GM04503 (cell line): Measurements from ENCODE around the gene PRDM2.
A peak's percentile ranks its signal among the peaks of the same experiment; 100 is the strongest.
"Not testable (repeated sequence)": the region's sequence is repeated elsewhere in the genome, so short reads cannot be mapped to it uniquely, and the experiment has no call there.

Experiments
- DNase-seq: peaks from one replicate; pipeline ENCODE4 v3.0.0-alpha.2; 2012; ENCODE audit warnings: low read depth

PRDM2 gene, protein sequence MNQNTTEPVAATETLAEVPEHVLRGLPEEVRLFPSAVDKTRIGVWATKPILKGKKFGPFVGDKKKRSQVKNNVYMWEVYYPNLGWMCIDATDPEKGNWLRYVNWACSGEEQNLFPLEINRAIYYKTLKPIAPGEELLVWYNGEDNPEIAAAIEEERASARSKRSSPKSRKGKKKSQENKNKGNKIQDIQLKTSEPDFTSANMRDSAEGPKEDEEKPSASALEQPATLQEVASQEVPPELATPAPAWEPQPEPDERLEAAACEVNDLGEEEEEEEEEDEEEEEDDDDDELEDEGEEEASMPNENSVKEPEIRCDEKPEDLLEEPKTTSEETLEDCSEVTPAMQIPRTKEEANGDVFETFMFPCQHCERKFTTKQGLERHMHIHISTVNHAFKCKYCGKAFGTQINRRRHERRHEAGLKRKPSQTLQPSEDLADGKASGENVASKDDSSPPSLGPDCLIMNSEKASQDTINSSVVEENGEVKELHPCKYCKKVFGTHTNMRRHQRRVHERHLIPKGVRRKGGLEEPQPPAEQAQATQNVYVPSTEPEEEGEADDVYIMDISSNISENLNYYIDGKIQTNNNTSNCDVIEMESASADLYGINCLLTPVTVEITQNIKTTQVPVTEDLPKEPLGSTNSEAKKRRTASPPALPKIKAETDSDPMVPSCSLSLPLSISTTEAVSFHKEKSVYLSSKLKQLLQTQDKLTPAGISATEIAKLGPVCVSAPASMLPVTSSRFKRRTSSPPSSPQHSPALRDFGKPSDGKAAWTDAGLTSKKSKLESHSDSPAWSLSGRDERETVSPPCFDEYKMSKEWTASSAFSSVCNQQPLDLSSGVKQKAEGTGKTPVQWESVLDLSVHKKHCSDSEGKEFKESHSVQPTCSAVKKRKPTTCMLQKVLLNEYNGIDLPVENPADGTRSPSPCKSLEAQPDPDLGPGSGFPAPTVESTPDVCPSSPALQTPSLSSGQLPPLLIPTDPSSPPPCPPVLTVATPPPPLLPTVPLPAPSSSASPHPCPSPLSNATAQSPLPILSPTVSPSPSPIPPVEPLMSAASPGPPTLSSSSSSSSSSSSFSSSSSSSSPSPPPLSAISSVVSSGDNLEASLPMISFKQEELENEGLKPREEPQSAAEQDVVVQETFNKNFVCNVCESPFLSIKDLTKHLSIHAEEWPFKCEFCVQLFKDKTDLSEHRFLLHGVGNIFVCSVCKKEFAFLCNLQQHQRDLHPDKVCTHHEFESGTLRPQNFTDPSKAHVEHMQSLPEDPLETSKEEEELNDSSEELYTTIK (N-terminal part only)

DNA sequence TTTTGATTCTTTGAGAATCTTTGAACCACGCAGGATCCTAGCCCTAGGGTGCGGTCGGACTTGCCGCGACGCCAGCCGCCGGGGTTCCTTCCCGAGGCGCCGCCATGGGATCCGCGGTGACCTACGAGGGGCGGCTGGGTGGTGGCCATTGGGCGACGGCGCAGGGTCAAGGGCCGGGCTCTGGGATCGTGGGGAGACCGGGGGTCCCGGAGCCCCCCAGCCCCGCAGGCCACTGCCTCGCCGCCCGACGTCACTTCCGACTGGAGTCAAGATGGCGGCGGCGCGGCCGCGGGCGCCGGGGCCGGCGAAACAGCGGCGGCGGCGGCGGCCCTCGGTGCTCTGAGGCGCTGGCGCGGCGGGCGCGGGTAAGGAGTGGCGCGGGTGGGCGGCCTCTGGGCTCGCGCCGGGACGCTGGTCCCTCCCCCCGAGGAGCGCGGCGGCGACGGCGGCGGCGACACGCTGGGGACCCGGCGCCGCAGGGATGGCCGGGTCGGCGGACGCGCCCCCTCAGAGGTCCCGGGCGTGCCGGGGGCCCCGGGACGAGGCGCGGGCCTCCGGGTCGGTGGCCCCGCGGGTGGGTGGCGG, at the start of gene PRDM2:
PRDM2 (plus strand) TSS at position 253 of the 585 bp plus-strand sequence. CDS start 15,418 bp downstream, outside the sequence.
- no peak for DNase-seq

DNA sequence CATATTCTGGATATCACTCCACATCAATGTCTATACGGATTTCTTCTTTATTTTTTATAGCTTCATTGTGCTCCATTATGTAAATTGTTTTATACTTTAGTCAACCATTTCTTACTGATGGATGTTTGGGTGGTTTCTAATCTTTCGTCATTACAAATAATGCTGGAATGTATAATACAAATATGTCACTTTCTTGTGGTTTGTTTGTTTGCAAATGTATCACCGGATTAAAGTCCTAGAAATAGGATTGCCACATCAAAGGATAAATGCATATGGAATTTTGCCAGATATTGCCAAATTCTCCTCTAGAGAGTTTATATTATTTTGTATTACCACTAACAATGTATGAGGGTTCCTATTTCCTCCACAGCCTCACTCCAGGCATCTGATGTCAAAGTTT, 48.7 kb upstream of the PRDM2 start:
- DNase-seq: no peak

DNA sequence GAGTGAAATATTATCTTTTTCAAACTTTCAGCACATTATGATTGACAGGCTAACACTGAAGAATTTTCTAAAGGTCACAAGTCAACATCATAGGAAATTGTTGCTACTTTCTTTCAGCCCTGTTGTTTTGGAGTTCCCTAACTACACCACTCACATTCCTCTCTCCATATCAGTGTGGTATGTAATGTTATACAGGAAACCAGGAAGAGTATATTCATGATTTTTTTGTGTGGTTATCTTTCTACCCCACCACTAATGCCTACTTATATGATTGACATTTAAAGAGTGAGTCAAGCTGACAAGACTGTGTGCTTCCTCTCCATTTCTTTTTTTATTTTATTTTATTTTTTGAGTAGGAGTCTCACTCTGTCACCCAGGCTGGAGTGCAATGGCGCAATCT, 47.8 kb upstream of the PRDM2 start:
- DNase-seq: no peak

DNA sequence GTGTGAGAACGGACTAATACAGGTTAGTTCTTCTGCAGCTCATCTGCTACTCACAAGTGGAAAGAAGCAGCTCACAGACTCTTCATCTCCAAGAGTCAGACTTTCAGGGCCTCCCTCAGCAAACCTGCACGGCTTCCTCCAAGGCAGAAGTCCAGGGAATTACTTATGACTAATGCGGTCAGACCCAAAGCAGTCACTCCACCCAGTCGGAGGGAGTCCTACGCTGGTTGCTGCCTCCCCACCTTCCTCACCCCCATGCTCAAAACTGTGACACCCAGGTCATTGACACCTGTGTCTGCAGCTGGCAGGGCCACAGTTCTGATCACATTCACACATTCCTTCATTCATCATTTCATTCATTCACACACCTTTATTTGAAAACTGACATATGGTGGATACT, 38.4 kb upstream of the PRDM2 start:
- no peak for DNase-seq

DNA sequence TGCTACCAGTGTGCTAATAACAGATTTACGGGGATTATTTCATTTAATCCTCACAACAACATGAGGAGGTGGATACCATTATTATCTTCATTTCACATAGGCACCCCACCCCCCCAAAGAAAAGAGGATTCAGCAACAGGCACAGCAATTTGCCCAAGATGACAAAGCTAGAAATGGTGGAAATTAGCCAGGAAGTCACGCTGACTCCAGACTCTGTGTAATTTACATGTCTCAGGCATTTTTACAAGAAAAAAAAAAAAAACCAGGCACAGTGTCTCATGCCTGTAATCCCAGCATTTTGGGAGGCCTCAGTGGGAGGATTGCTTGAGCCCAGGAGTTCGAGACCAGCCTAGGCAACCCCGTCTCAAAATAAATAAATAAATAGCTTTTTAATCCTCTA, 37.5 kb upstream of the PRDM2 start:
- peak; percentile 54 for DNase-seq

DNA sequence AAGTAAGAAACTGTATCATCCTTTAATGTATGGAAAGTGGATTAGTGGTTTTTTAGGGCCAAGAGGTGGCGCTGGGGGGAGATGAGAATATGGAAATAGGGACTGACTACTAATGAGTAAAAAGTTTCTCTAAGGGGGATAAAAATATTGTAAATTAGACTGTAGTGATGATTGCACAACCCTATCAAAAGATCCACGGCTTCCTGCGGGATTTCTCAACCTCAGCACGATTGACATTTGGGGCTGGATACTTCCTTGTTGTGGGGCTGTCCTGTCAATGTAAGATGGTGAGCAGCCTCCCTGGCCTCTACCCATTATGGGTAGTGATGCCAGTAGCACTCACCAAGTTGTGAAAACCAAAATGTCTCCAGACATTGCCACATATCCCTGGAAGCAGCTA, 36.0 kb upstream of the PRDM2 start:
- no peak for DNase-seq

DNA sequence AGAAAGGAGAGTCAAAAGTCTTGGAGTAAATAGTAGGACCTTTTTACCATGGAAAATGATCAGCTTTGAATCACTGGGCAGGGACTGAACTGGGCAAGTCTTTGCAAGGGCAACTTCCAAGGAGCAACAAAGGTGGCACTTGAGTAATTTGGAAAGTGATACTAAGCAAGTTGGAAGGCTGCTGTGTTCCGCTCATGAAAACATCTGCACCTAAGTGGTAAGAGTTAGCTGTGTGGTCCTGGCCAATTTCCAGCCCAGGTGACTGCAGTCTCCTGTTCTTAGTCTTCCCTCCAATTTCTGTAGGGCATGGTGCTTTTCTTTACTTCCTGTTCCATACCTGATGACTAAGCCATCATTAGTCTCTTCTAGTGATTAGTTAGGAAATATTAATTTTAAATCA, 35.5 kb upstream of the PRDM2 start:
- DNase-seq: no peak

DNA sequence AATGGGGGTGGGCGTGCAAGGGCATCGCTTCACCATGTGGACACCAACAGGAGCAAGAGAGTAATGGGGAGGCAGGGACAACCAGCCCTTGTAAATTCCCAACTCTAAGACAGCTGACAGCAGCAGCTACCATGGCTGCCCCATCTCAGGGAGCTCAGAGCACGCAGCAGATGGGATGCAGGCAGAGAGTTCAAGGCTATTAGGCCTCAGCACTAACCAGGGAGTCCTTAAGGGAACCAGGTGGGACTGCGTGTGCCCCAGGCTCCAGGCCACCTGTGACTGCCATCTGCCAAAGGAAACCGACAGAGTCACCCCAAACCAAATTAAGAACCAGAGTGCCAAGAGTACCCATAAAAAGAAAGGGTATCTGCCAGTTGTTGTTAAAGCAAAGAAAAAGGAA, 33.7 kb upstream of the PRDM2 start:
- DNase-seq: no peak

DNA sequence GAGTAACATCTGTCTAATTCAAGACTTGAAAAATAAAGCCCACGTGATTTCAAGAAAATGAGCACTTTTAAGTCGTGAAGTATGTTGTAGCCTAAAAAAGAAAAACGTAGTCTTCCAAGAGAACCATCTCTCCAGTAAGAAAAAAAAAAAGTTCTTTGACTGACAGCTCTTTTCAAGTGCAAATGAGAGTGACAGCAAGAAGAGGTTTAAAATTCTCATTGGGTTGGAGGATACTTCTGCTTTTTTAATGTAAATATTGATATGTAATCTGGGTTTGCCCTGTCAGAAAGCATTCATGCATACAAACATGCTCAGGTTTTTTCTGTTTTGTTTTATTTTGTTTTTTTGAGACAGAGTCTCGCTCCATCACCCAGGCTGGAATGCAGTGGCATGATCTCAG, 32.3 kb upstream of the PRDM2 start:
- DNase-seq: no peak

DNA sequence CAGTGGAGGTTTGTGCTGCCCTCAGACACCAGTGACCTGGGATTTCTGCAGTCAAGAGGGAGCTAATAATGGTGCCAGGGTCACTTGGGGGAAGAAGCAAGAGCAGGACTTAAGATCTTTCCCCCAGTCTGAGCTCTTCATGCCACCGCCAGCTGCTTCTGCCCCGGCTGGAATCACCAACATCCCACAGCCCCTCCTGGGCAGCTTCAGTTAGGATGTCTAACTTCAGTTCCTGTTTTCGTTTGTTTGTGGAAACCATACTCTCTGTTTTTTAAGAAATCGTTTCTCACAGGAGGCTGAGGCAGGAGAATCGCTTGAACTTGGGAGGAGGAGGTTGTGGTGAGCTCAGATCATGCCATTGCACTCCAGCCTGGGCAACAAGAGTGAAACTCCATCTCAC, 25.6 kb upstream of the PRDM2 start:
- DNase-seq: no peak

DNA sequence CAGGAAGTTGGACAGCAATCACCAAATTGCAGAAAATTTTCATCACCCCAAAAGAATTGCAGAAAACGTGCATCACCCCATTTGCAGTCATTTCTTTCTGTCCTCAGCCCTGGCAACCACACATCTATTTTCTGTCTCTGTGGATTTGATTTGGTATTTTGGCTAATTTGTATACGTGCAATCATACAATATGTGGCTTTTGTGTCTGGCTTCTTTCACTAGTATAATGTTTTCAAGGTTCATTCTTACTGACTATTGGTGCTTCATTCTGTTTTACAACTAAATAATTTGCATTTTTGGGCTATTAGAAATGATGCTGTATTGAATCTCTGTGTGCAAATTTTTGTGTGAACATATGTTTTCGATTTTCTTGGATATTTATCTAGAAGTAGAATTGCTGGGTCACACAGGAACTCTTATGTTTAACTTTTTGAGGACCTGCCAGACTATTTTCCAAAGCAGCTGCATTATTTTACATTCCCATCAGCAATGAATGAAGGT, 24.8 kb upstream of the PRDM2 start:
- DNase-seq: peak; percentile 66

DNA sequence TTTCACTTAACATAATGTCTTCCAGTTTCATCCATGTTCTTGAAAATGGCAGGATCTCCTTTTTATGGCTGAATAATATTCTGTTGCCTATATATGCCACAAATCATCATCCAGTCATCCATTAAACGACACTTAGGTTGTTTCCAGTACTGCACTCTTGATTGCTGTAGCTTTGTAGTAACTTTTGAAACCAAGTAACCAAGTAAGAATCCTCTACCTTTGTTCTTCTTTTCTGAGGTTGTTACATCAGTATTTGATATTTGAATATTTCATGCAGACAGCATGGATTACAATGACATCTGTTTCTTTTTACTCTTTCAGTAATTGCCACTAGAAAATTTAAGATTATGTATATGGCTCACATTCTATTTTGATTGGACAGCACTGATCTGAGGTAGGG, 22.1 kb upstream of the PRDM2 start:
- DNase-seq: no peak

DNA sequence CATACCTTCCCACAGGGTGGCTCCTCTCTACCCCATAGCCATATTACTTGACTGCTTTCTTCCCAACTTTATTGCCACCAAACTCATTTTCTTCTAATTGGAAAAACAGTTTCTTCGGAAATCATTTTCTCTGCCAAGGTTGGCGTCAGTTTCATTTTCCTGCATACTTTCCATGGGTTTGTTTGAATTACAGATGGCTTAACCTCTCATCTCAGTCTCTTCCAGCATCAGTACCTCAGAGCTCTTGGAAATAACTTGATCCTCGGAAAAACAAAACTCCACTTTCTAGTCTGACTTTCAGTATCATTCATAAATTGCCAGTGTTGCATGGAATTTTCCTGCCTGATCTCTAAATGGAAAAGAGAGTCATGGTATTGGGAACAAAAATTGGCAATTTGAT, 20.3 kb upstream of the PRDM2 start:
- DNase-seq: no peak

DNA sequence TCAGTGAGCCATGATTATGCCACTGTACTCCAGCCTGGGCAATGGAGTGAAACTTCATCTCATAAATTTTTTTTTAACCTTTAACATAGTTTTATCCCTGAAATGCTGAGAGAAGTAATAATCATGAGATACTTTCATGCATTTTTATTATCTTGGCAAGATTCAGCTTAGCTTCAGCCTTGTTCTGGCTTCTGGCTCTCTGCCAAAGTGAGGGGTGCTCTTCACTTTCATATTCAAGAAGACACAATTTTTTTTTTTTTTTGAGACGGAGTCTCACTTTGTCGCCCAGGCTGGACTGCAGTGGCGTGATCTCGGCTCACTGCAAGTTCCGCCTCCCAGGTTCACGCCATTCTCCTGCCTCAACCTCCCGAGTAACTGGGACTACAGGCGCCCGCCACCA, 19.4 kb upstream of the PRDM2 start:
- not testable (repeated sequence) for DNase-seq

DNA sequence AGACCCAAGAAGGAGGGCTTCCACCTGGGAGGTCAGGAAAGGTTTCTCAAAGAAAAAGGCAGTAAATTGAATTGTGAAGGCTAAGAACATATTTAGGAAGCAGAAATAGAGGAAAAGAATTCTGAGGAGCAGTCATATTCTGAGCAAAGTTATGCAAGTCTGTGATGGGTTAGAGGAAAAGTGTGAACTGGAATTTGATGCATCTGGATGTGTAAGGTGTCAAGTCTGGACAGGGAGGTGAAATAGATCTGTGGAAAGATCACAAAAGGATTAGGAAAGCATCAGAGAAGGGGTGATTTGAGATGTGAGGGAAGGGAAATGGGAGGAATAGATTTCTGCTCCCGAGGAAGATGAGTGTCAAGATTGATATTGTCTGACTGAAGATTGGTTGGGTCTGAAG, 18.1 kb upstream of the PRDM2 start:
- no peak for DNase-seq

DNA sequence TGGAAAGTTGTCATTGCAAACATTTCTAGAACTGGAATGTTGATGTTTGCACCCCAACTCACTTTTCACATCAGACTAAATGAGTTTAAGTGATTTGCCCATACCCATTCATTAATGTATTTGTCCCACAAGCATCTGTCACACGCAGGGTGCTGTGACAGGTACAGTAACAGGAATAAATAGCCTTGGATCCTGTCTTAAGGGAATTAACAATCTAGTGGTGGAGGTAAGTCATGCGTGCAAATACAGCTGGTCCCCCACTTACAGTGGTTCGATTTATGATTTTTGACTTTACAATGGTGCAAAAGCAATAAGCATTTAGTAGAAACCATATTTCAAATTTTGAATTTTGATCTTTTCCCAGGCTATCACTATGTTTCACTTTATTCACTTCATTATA, 17.5 kb upstream of the PRDM2 start:
- no peak for DNase-seq

DNA sequence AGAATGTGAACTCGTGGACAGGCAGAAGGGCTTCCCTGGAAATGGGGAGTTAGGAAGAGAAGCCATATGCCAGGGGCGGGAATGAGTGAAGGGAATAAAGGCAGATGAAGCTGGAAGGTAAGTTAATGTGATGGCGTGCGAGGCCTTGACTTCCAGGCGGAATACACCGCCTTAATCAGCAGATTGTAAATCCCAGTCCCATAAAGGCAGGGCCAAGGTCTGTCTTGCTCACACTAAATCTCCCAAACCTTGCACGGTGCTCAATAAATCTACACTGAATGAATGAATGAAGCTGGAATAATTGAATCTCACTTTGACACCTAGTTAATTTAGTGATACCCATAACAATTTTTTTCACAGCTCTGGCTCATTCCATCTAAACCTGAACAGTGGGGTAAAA, 16.8 kb upstream of the PRDM2 start:
- DNase-seq: no peak

DNA sequence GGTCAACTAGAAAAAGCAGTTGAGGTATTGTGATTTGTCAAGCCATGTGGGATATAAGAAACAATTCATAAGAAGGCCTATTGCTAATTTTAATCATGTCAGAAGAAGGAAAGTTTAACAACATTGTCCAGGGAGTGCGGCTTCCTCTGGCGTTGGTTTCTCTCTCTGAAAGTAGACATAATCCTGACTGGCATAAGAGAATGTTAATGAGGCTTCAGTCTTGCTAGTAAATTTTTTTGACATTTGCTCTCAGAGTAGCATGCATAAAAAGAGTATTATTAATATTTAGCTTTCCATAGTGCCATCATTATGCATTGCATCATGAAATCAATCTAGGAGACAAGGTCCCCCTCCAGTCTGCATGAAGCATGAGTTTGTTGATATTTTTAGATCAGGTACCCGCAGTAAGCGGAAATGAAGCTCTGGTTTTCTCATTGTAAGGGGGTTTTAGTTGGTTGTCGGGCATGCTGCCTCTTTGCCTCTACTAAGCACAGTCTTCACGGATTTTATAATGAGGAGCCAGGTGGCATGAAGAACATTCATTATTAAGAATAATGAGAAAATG, 12.8 kb upstream of the PRDM2 start:
- DNase-seq: no peak

DNA sequence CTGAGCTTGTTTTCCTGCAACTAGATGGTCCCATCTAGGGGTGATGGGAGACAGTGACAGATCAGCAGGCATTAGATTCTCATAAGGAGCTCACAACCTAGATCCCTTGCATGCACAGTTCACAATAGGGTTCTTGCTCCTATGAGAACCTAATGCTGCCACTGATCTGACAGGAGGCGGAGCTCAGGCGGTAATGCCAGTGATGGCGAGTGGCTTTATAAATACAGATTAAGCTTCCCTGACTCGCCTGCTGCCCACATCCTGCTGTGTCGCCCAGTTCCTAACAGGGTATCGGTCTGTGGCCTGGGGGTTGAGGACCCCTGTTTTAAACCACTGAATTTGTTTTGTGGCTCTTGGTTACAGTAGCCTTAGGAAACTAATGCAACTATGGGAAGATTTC, 6.9 kb upstream of the PRDM2 start:
- not testable (repeated sequence) for DNase-seq

DNA sequence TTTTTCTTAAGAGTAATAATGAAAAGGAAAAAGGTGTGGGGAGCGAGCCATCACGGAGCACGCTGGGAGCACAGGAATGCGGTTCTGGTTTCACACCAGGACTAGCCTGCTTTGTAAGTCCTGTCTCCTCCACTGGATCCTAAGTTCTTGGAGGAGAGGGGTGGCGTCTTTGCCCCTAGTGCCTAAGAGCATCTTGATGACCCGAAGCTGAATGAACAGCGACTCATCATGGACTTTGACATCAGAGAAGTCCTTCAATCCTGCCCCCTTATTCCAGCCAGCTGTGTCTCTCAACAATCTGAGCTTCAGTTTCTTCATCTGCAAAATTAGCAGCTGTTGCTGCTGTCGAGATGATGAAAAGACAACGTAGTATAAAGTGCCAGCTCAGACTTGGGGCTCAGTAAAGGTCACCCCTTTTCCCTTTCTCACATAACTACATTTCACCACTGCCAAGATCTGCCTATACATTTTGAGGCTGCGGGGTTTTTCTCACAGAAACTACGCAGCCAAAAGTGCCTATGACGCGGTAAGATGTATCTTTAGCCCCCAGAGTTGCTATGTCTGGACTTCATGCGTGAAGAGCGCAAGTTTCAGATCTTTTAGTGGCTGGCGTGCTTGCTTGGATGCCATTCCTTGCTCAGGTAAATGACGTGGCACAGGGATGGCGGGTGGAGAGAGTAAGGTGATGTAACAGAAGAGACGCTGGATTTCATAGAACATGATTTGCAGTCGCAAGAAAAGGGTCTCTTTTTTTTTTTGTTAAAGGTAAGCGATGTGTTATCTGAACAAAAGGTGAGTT, 4.9 kb upstream of the PRDM2 start:
- DNase-seq: no peak

DNA sequence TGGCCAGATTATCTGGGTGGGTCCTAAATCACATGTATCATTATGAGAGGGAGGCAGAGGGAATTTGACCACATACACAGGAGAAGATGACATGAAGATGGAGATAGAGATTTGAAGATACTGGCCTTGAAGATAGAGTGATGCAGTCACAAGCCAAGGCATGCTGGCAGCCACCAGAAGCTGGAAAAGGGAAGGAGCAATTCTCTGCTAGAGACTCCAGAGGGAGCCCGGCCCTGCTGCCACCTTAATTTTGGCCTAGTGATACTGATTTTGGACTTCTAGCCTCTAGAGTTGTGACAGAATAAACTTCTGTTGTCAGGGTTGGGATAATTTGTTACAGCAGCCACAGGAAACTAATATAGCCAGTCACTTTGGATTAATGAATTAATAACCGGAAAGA, 2.2 kb upstream of the PRDM2 start:
- no peak for DNase-seq
